NCI-H2029 (cell line): ENCODE results near the gene USP43.

ENCODE experiments used
- DNase-seq: peaks from one replicate; lab custom pipeline; 2025; lab: John Stamatoyannopoulos, UW

Gene USP43

DNA sequence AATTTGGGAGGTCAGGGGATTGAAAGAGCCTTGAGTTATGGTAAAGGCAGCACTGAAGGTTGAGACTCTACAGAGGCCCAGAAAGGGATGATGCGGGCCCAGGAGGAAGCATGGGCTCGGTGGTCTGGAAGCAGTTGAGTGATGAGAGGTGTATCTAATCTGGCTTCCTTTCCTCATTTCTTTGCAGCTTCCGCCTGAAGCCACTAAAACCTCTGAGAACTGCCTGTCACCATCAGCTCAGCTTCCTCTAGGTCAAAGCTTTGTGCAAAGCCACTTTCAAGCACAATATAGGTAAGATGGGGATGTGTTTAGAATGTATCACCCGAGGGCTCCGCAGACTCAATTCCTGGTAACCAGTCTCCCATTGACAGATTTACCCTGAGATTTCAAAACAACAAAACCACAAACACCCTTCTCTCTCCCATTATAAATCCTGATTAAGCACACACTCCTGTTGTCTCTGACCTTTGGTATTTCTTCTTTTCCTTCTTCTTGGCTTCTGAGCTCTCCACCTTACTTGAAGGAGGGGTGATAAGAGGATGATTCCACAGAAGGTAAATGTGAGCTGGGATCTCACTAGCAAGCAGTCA, 21.2 kb downstream of the USP43 start:
- no peak for DNase-seq

DNA sequence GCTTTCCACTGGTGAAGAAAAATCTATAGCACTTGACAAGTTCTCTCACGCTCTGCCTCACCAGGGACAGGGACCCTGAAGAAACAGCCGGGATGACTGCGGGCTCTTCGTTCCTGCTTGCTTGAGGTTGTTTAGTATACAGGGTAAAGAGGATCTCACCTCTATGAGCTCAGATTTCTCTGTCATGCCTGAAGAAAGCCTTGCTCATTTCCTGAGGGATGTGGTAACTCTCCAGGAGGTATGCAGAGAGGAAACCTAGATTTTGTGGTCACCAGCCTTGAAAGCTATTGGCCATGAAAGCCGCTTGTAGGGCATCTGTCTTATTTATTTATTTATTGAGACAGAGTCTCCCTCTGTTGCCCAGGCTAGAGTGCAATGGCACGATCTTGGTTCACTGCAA, 23.2 kb downstream of the USP43 start:
- DNase-seq: no peak

DNA sequence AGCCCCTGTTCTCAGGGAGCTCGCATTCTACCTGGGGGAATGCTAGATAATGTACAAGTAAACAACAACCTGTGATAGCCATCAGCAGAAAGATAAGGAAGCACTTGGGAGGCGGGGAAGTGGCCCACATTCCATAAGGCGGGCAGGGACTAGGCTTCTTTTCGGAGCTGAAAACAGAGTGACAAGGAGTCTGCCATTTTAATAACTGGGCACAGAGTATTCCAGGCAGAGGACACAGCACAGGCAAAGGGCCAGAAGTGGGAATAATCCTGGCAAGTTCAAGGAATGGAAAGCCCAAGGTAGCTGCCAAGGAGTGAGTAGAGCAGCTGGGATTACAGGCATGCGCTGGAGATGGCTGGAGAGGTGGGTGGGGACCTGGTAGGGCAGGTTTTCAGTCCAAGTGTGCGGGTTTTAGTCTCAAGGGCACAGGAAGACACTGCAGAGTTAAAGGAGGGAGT, 24.3 kb downstream of the USP43 start:
- no peak for DNase-seq

DNA sequence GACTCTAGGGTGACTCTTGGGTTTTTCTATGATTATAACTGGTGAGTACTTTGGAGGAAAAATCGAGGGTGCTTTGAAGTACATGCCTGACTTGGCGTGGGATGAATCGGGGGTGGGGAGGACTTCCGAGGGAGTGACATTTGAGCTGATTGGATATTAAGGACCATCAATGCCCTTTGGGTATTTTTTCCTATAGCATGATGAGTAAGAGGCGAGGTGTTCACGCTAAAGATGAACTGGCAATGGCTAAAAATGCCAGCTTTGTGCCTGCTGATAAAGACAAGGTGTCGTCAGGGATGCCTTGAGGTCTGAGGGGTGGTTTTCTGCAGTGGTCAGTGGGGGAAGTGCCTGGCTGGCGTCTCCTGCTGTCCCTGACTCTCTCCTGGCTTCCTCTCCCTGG, 25.3 kb downstream of the USP43 start:
- no peak for DNase-seq

DNA sequence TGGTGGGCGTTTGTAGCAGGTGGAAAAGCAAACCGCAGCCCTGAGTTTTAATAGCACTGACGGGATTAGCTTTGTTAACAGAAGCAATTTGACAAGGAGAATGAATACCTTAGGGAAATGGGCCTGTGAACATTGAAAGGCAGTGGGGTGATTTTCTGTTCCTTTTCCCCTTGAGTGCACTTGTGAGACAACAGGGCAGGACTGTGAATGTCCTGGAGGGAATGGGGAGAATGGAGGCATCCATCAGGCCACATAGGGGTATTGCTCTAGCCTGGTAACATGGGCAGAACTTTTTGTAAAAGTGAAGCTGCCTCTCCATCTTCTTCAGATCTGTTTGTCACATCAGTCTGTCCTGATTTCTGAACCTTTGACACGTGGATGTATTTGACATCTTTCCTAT, 26.2 kb downstream of the USP43 start:
- DNase-seq: no peak

DNA sequence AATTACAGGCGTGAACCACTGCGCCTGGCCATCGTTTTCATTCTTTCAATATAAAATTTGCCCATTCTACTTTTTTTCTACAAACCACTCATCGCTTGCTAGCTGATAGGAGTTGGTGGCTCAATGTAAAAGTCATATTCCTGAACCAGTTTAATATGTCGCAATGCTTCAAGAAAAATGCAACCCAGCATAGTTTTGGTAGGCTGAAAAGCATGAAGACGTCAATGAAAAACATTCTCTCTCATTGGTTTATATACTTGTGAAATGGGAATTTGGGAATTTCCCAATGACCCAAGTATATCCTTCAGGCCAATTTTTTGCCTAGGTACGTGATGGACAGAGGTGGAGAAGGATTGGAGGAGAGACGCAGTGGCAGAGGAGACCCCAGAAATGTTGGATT, 26.9 kb downstream of the USP43 start:
- DNase-seq: no peak

DNA sequence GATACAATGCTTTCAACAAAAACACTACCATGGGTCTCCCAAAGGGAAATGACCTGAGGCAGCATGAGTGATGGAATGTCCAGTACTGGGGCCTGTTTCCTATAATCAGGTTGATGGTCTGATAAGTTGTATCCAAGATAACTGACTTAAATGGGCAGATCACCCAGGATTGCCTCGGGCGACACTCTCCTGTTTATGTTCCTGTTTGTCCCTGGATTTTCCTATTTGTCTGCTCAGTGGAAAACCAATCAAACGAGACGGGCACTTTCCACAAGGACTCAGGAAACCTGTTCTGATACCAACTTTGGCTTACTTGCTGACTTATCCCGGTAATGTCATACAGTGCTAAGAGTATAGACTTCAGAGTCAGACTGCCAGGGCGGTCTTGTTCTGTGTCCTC, 27.4 kb downstream of the USP43 start:
- DNase-seq: no peak

DNA sequence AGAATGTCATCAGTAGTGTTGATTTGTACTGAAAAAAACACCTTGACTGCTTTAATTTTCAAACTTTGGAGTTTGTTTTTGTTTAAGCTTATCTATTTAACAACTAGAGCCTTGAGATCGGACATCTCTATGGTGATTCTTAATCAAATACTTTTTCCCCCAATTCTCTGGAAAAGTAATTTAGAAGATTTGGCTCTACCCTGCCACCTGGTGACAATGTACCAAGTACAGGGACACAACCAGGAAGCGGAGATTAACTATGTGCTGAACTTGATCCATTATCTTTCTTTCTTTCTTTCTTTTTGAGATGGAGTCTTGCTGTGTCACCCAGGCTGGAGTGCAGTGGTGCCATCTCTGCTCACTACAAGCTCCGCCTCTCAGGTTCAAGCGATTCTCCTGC, 30.8 kb downstream of the USP43 start:
- DNase-seq: no peak

DNA sequence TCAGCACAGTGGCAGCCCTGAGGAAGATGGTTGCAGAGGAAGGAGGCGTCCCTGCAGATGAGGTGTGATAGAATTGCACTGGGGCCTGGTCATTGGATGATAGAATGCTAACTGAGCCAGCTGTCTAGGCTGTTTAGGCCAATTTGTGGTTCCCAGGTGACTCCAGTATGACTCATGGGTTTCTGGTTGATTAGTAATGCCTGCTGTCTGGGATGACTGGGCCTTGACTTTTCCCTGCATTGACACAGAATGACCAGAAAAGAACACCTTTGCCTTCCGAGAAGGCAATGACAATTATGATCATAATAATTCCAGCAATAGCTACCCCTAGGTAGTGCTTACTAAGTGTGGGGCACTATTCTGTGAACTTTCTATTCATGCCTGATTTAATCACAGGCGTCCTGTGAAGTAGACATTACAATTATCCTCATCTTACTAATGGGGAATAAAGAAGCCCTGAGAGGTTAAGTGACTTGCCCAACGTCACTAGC, 31.5 kb downstream of the USP43 start:
- DNase-seq: no peak

DNA sequence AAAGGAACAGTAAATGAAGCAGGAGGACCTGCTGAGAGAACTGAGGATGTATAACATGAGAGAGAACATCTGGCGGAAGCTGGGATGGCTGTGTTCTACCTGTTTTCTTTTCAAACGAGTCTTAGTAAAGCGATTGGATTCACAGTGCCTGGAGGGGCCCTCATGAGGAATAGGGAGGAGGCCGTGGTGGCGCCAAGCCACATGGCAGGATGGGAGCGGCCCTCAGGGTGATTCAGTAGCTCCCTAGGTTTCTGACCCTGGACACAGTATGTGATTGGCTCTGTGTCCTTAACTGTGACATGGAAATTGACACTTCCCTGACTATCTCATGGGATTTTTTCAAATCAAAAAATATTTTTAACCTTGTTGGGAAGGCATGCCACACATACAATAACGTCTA, 32.1 kb downstream of the USP43 start:
- DNase-seq: no peak

DNA sequence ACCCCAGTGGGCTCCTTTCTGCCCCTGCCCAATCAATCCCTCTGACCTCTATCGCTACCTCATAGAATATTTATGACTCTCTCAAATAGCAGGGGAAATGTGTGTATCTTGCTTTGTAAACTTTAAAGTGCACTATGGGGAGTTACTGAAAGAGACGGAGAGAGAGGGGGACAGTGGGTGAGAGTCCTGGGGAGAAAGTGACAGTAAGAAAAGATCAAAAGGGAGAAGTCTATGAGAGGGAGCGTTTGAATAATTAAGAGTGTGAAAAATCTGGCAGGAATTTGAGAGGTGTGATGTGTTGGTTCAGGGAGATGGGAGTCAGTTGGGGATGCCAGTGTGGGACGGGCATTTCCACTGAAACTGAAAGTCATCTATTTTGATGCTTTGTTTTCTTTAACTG, 32.6 kb downstream of the USP43 start:
- no peak for DNase-seq

DNA sequence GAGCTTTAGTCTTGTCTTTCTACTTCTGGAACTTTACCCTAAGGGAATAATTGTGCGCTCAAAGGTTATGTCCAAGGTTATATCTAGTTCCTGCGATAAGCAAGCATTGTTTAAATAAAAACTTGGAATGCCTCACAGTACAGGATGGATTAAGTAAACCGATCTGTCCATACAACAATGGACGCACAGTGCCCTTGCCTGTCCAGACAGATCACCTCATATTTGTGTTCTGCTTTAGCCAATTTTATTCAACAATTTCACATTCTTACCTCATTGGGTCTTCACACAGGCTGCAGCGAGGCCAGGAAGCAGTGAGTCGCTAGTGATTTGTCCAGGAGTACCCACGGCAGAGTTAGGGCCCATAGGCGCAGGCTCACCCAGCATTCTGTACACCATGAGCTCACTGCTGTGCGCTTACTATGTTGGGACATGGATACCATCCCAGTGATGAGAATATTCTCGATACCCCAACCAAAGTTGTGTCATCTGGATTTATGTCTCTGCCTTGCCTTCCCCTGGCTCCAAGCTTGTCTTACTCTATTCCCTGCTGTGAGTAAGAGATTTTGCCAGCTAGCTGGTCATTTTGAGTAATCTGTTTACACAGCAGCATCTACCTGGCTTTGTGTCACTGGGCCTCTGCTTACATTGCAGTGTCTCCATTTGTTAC, 39.8 kb downstream of the USP43 start:
- DNase-seq: no peak

DNA sequence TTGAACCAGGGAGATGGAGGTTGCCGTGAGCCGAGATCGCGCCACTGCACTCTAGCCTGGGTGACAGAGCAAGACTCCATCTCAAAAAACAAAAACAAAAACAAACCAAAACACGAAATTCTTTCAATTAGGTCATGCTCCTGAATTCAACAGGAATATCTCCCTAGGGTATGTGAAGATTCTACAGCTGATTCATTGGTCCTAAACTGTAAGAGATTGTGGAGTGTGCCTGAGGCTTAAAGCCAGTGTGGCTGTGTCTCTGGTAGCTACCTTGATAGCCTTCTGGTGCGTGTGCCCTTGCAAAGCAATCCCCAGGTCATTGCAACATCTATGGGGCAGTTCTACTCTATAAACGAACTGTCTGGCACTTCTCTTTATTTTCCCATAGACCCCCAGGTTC, 48.4 kb downstream of the USP43 start:
- DNase-seq: no peak

DNA sequence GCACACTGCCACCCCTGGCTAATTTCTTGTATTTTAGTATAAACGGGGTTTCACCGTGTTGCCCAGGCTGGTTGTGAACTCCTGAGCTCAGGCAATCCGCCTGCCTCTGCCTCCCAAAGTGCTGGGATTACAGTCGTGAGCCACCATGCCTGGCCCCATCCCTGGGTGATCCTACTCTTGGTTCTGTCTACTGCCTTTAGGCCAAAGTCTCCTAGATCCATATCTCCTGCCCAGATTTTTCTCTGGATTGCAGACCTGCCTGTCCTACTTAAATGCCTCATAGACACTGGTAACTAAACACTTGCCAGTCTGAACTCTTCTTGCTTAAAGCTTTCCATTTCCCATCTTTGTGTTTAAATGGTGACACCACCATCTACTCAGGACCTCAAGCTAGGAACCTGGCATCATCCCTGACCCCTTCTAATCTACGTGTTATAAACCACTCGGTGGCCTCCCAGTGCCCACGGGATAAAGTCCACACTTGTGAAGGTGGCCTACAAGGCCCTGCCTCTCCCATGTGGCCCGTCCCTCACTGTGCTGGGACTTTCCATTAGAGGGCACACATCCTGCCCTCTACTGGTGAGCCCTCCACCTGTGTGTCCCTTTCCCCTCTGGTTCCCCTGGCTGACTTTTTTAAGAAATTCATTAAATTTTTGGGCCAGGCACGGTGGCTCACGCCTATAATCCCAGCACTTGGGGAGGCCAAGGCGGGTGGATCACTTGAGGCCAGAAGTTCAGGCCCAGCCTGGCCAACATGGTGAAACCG, 51.1 kb downstream of the USP43 start:
- DNase-seq: no peak

DNA sequence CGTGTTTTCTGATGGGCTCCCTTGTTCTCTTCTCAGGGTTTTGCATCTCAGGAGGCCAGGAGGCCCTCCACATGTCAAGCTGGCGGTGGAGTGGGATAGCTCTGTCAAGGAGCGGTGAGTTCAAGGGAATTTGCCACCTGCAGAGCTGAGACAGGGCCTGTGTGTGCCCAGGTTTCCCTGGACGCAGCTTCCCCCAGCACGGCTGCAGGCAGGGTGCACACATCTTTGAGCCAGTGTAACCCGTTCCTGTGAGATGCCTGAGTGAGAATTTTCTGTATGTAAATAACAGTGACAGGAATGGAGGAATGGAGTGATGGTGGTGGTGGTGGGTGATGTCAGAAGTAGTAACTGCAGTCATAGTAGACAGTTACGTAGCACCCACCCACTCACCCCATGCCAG, 54.8 kb downstream of the USP43 start:
- no peak for DNase-seq

DNA sequence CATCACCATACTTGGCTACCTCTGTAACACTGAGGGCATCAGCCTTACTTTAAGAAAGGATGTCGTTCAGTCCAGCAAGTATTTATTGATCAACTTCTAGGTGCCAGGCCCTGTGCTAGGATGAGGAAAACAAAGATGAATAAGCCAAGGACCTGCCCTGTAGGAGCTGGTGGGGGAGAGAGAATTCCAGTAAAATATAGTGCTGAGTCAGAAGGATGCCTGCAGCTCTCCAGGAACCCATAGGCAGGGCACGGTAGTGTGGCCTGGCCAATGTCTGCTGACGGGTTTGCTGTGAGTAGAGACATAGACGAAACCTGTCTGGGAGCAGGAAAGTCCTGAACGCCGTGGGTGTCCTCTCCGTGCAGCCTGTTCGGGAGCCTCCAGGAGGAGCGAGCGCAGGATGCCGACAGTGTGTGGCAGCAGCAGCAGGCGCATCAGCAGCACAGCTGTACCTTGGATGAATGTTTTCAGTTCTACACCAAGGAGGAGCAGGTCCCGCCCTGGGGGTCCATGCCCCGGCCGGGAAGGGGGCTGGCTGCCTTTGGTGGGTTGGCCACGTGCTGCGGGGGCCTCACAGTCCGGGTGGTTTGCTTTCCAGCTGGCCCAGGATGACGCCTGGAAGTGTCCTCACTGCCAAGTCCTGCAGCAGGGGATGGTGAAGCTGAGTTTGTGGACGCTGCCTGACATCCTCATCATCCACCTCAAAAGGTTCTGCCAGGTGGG, 55.6 kb downstream of the USP43 start:
- no peak for DNase-seq

DNA sequence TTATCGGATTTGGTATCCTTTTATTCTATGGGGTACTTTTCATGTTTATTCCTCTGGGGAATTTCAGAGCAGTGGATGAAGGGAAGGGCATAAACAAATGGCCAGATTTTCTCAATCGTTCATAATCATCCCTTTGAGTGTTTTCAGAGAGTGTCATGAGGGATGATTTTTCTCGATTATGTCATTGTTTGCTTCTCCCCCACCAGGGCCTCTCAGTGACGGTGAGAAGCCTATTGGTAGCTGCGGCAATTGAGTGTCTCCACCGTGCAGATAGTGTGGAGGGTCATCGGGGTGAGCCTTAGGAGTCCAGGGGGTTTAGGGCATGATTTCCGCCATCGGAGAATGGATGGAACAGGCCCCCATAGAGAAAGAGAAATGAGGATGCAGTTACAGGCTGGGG, 57.2 kb downstream of the USP43 start:
- DNase-seq: no peak

DNA sequence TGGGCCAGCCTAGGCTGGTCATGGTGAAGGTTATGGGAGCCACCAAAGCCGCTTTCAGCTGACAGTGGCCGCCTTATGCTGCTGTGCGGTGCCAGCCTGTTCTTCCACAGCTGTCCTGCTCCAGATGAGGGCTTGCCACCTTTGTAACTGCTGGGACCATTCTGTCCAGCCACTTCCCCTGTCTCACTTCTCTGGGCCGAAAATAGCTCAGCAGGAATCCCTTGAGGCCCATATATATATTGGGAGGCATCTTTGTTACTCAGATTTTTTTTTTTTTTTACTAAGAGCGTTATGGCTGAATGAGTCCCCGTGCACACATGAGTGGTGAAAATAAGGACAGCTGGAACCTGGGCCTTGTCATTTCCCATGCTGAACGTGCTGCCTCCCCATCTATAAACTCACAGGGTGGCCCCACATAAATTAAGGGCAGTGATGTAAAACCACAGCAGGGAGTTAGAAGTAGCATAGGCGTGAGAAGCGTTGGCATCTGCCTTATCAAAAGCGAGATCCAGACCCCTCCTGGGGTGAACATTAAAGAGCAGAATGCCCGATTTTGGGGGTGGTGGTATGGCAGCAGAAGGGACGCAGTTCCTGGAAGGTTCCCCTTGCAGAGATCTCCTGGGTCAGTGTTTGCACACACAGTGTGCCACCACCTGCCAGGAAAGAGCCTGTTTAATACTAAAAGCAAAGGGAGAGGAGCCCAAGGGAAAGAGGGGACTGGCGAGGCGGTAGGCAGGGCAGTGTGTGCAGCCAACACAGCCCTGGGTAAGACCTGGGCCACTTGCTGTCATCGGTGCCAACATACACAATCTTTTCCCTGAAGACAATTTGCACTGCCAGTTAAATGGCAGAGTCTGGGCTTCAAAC, 57.8 kb downstream of the USP43 start:
- no peak for DNase-seq

DNA sequence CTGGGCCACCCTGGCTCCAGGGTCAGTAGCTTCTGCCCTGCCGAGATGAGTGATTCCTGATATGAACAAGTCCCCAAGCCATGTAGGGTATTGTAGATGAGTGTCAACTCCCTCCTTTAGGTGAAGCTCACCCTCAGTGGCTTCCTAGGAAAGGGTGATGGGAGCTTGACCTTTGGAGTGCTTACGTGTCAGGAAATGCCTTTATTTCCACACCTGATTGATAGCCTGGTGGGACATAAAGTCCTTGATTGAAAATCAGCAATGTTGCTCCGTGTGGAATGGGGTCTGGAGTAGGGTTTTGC, 58.4 kb downstream of the USP43 start:
- DNase-seq: no peak

DNA sequence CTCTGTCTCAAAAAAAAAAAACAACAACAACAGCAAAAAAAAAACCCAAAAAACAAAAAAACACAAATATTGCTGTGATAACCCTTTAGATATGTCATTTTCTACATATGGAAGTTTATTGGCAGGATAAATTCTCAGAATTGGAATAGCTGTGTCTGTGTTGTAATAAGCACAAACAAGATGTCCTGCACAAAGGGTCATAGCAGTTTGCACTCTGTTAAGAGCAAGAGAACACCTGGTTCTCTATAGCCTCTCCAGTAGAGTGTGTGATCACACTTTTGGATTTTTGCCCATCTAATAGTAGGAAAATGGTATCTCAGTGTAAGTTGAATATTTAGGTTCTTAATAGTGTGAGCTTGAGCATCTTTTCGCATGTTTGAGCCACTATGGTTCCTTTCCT, 60.4 kb downstream of the USP43 start:
- DNase-seq: peak; percentile 5

DNA sequence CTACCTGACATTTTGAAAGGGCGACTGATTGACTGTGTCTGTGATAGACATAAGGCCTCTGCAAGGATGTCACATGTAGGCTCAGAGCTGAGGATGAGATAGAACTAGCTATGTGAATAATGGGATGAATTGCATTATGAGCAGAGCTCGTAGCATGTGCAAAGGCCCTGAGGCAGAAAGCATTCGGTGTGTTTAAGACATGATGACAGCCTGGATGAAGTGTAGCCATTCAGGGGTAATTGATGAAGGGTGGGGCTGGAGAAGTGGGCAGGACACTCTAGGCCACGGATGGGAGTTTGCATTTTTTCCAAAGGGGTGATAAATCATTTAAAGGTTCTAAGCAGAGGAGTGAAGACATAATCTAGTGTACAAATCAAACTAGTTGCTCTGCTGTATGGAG, 62.6 kb downstream of the USP43 start:
- no peak for DNase-seq

DNA sequence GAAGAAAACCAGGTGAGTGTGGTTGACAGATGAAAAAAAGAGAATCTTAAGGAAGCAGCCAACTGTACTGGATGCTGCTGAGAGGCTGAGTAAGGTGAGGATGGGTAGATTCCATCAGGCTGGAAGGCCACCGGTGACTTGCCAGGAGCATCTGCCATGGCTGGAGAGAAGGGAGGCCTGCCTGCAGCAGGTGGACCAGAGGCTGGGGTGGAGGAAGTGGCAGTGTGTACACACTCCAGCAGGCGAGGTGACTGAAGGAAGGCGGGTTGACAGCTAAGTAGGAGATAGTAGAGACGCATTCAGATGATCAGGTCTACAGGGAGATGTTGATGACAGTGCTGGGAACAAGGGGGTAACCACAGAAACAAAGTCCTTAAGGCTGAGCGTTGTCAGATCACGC, 69.5 kb downstream of the USP43 start:
- DNase-seq: no peak
